HepG2 (cell line): Measurements from ENCODE around the gene BLOC1S1. TPM values are rescaled to one million over a fixed set of nuclear protein-coding genes. Genes with fewer than 3 reads are reported as not detected.

ENCODE experiments used
- AHR ChIP-seq: IDR thresholded peaks from 2 replicates; pipeline ENCODE4 v1.6.1; 2018; ENCODE audit warnings: missing genetic modification reagents, missing compliant biosample characterization
- HNRNPL ChIP-seq: fragments of 200-400 bp; formaldehyde crosslinking; IDR thresholded peaks from 2 replicates; pipeline ENCODE4 v1.6.1; 2017; ENCODE audit warnings: mild to moderate bottlenecking, low read depth, low read length
- JUN ChIP-seq: sonication (generic); formaldehyde crosslinking; IDR thresholded peaks from 2 replicates; pipeline ENCODE4 v1.4.0; 2020; ENCODE audit warnings: mild to moderate bottlenecking, missing genetic modification reagents
- MIER2 ChIP-seq: IDR thresholded peaks from 2 replicates; pipeline ENCODE4 v1.6.1; 2016; ENCODE audit warnings: missing biosample characterization, missing genetic modification reagents
- MTA3 ChIP-seq: sonication (generic); formaldehyde crosslinking; IDR thresholded peaks from 2 replicates; pipeline ENCODE4 v1.4.0; 2020; ENCODE audit warnings: missing genetic modification reagents
- MTF2 ChIP-seq: sonication (generic); formaldehyde crosslinking; IDR thresholded peaks from 2 replicates; pipeline ENCODE4 v1.5.0; 2020; ENCODE audit warnings: missing genetic modification reagents, borderline replicate concordance
- REPIN1 ChIP-seq: sonication (generic); formaldehyde crosslinking; IDR thresholded peaks from 2 replicates; pipeline ENCODE4 v1.8.0; 2022; ENCODE audit warnings: missing genetic modification reagents, low read depth, mild to moderate bottlenecking, borderline replicate concordance
- SETDB1 ChIP-seq: sonication (generic); formaldehyde crosslinking; IDR thresholded peaks from 2 replicates; pipeline ENCODE4 v1.5.1; 2020; ENCODE audit warnings: missing genetic modification reagents, mild to moderate bottlenecking, borderline replicate concordance
- SIX4 ChIP-seq: sonication (generic); formaldehyde crosslinking; IDR thresholded peaks from 2 replicates; pipeline ENCODE4 v1.4.0; 2020; ENCODE audit warnings: missing genetic modification reagents
- SP2 ChIP-seq: sonication (generic); formaldehyde crosslinking; IDR thresholded peaks from 2 replicates; pipeline ENCODE4 v1.5.1; 2020; ENCODE audit warnings: mild to moderate bottlenecking, missing genetic modification reagents
- ZFP82 ChIP-seq: sonication (generic); formaldehyde crosslinking; IDR thresholded peaks from 2 replicates; pipeline ENCODE4 v1.5.1; 2020; ENCODE audit warnings: mild to moderate bottlenecking, missing genetic modification reagents, borderline replicate concordance
- ZKSCAN5 ChIP-seq: sonication (generic); formaldehyde crosslinking; IDR thresholded peaks from 2 replicates; pipeline ENCODE4 v1.5.1; 2020; ENCODE audit warnings: mild to moderate bottlenecking, missing genetic modification reagents
- ZNF317 ChIP-seq: sonication (generic); formaldehyde crosslinking; IDR thresholded peaks from 2 replicates; pipeline ENCODE4 v1.5.0; 2020; ENCODE audit warnings: mild to moderate bottlenecking, missing genetic modification reagents
- ZNF329 ChIP-seq: sonication (generic); formaldehyde crosslinking; IDR thresholded peaks from 2 replicates; pipeline ENCODE4 v1.9.0; 2021; ENCODE audit warnings: low read depth, mild to moderate bottlenecking, missing genetic modification reagents
- ZNF337 ChIP-seq: sonication (generic); formaldehyde crosslinking; IDR thresholded peaks from 2 replicates; pipeline ENCODE4 v1.5.1; 2020; ENCODE audit warnings: missing genetic modification reagents, low read depth, mild to moderate bottlenecking, borderline replicate concordance
- ZNF569 ChIP-seq: sonication (generic); formaldehyde crosslinking; IDR thresholded peaks from 2 replicates; pipeline ENCODE4 v1.5.0; 2020; ENCODE audit warnings: mild to moderate bottlenecking, missing genetic modification reagents, moderate library complexity, borderline replicate concordance
- polyA plus RNA-seq, 8 experiments: library from polyadenylated mRNA; depleted of rRNA in 3 of 8; stranded (reverse) in 7 of 8; unstranded in 1 of 8; fragments of >200 nt; fragmentation: Illumina TruSeq in 4 of 8; extraction: Trizol in 4 of 8; gene quantifications; 2 replicates each; pipeline versions ENCODE4 v1.2.1 to v1.2.3, GENCODE V29; 2011 to 2016; ENCODE audit warnings: low read depth in 4 of 8, missing spikeins in 1 of 8, mixed read lengths in 1 of 8; ENCODE audit not compliant: insufficient read depth in 1 of 8
- total RNA-seq, 5 experiments: library from RNA; depleted of rRNA; stranded (reverse); fragments of >200 nt; fragmentation: Illumina TruSeq; extraction: Trizol; gene quantifications; 2 replicates each; pipeline ENCODE4 v1.2.3, GENCODE V29; 2016; ENCODE audit warnings: low read depth in 1 of 5
- TF ChIP-seq, protein P1 (sequence below): sonication (generic); formaldehyde crosslinking; IDR thresholded peaks from 2 replicates; pipeline ENCODE4 v1.4.0; 2020; ENCODE audit warnings: mild to moderate bottlenecking, low read depth, missing genetic modification reagents
- TF ChIP-seq, protein P2 (sequence below): IDR thresholded peaks from 2 replicates; pipeline ENCODE4 v1.6.1; 2016; ENCODE audit warnings: missing compliant biosample characterization, missing genetic modification reagents, borderline replicate concordance
- TF ChIP-seq, protein P3 (sequence below): sonication (generic); formaldehyde crosslinking; IDR thresholded peaks from 2 replicates; pipeline ENCODE4 v1.8.0; 2022; ENCODE audit warnings: low read depth, missing genetic modification reagents
- TF ChIP-seq, protein P4 (sequence below): sonication (generic); formaldehyde crosslinking; IDR thresholded peaks from 2 replicates; pipeline ENCODE4; 2020; ENCODE audit warnings: missing genetic modification reagents, mild to moderate bottlenecking, borderline replicate concordance

BLOC1S1 gene
- total and polyA plus RNA-seq, 2 of the 13 experiments (the other 11 are each of a cell fraction or from before 2014, with no cell fraction given) = 55.1 to 95.3 TPM

DNA sequence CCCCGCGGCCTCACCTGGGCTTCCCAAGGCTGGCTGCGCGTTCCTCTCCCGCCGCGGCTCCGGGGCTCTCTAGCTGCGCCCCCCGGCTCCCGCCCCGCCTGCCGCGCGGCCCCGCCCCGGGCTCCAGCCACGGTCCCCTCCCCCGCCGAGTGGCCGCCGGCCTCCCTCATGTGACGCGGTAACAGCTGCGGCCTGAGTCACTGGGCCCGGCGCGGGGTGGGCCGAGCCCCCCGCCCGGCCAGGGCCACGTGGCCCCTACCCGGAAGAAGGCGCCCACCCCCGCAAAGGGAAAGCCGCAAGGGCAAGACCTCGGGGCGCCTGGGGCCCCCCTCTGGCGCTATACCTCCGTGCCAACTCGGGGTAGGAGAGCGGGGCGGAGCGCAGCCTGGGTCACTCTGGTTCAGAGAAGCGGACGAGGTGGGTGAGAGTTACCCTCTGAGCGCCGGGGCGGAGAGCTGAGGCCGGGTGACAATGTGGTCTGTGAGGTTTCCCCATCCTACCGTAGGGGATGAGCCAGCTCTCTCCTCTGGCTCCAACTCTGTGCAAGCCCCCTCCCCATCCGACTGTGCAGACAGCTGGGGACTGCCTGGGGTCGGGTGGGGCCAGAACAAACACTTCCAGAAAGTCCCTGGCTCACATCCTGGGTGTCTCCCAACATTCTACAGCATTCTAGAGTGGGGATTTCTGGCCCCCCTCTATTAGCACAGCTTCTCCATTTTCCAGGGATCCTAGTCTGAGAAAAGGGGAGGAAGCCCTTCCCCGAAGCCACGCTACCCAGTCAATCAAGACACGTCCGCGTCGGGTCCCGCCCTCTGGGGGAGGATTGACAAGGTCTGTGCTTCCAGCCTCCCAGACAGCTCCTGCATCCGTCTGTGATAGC is 13.3 kb downstream of the BLOC1S1 start, which contains the start of gene CD63 (continued):
- TF ChIP-seq SETDB1 (CRISPR knock-in tag) (no peak), SP2 (CRISPR knock-in tag) (no peak; the same call in 1 of the 2 replicates), REPIN1 (CRISPR knock-in tag) (no peak; the same call in 1 of the 2 replicates), ZNF329 (CRISPR knock-in tag) (peak; percentile 52; the same call in 1 of the 2 replicates), ZKSCAN5 (CRISPR knock-in tag) (no peak), ZNF337 (CRISPR knock-in tag) (no peak), MTF2 (no peak), SIX4 (no peak), ZNF317 (CRISPR knock-in tag) (no peak), MIER2 (CRISPR knock-in tag) (no peak), AHR (CRISPR knock-in tag) (no peak), ZFP82 (CRISPR knock-in tag) (no peak), HNRNPL (peak; percentile 84), MTA3 (CRISPR knock-in tag) (no peak), JUN (CRISPR knock-in tag) (no peak), ZNF569 (CRISPR knock-in tag) (no peak)
- TF ChIP-seq, protein P1, sequence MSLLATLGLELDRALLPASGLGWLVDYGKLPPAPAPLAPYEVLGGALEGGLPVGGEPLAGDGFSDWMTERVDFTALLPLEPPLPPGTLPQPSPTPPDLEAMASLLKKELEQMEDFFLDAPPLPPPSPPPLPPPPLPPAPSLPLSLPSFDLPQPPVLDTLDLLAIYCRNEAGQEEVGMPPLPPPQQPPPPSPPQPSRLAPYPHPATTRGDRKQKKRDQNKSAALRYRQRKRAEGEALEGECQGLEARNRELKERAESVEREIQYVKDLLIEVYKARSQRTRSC (CRISPR knock-in tag) = no peak
- TF ChIP-seq, protein P2, sequence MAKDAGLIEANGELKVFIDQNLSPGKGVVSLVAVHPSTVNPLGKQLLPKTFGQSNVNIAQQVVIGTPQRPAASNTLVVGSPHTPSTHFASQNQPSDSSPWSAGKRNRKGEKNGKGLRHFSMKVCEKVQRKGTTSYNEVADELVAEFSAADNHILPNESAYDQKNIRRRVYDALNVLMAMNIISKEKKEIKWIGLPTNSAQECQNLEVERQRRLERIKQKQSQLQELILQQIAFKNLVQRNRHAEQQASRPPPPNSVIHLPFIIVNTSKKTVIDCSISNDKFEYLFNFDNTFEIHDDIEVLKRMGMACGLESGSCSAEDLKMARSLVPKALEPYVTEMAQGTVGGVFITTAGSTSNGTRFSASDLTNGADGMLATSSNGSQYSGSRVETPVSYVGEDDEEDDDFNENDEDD = peak; percentile 33; the same call in 1 of the 2 replicates
- TF ChIP-seq, protein P3, sequence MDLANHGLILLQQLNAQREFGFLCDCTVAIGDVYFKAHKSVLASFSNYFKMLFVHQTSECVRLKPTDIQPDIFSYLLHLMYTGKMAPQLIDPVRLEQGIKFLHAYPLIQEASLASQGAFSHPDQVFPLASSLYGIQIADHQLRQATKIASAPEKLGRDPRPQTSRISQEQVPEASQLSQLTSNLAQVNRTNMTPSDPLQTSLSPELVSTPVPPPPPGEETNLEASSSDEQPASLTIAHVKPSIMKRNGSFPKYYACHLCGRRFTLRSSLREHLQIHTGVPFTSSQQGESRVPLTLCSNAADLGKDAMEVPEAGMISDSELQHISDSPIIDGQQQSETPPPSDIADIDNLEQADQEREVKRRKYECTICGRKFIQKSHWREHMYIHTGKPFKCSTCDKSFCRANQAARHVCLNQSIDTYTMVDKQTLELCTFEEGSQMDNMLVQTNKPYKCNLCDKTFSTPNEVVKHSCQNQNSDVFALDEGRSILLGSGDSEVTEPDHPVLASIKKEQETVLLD (CRISPR knock-in tag) = peak; percentile 72; the same call in 1 of the 2 replicates
- TF ChIP-seq, protein P4, sequence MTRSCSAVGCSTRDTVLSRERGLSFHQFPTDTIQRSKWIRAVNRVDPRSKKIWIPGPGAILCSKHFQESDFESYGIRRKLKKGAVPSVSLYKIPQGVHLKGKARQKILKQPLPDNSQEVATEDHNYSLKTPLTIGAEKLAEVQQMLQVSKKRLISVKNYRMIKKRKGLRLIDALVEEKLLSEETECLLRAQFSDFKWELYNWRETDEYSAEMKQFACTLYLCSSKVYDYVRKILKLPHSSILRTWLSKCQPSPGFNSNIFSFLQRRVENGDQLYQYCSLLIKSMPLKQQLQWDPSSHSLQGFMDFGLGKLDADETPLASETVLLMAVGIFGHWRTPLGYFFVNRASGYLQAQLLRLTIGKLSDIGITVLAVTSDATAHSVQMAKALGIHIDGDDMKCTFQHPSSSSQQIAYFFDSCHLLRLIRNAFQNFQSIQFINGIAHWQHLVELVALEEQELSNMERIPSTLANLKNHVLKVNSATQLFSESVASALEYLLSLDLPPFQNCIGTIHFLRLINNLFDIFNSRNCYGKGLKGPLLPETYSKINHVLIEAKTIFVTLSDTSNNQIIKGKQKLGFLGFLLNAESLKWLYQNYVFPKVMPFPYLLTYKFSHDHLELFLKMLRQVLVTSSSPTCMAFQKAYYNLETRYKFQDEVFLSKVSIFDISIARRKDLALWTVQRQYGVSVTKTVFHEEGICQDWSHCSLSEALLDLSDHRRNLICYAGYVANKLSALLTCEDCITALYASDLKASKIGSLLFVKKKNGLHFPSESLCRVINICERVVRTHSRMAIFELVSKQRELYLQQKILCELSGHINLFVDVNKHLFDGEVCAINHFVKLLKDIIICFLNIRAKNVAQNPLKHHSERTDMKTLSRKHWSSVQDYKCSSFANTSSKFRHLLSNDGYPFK (CRISPR knock-in tag) = no peak
